ENCODE measurements around the gene ETS2. TPM values are rescaled to one million over a fixed set of nuclear protein-coding genes. Genes with fewer than 3 reads are reported as not detected.

ETS2 gene
- total and polyA plus RNA-seq, 10 of the 15 experiments (the other 5 are each of a cell fraction or from before 2014, with no cell fraction given): 0.52 to 8.6 (median 3.8) TPM

DNA sequence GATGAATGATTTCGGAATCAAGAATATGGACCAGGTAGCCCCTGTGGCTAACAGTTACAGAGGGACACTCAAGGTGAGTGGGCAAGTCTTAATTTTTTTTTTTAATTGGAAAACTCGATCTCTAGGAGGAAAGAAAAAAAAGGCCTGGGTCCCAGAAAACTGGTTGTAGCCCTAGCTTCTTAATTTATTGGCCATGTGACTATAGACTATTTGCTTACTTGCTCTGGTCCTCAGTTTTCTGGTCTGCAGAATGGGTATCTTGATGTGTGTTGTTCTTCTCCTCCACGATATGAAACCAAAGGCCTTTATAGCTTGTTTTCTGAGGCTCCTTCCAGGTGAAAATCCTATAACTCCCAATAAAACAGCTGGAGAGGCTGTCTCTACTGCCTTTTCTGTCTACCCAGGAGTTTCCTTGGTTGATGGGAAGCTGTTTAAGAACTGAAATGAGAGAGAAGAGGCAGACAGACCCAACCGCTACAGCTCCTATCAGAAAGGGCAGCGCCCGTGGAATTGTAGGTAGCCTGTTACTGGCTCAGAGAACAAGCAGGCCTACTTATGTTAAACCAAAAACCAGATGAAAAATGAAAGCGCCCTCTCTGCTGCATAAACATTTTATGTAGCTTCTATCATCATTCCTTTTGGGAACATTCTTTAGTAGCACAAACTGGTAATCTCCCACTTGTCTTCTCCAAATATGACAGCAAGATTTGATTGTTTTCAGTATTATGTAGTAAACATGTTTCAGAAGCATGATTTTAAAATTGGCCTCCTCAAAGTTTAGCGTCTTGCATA is 4.5 kb downstream of the ETS2 start:
- intact Hi-C loops (cut with micrococcal nuclease; ENCODE audit: unreplicated experiment) (no loop called here), in situ Hi-C loops (cut with MboI) (no loop called here)
- FAIRE-seq: no peak
- Histone ChIP-seq H3K27ac (ENCODE audit: control insufficient read depth, insufficient read depth) (no peak overlapping the region), H3K4me1 (ENCODE audit: control insufficient read depth, insufficient read depth, low read length) (peaks cover 2% of the 10 kb centered on the region), H3K79me2 (ENCODE audit: control insufficient read depth, insufficient read depth, low read length) (no peaks in the 10 kb centered on the region), H3K27me3 (replicated peaks in 1 of 2; ENCODE audit: control insufficient read depth in 2 of 2, insufficient read depth in 2 of 2, low read length in 1 of 2) (no peaks in the 10 kb centered on the region), H4K20me1 (ENCODE audit: control insufficient read depth, insufficient read depth) (no peaks in the 10 kb centered on the region), H3K4me2 (ENCODE audit: control insufficient read depth, insufficient read depth) (no peak overlapping the region), H3K36me3 (ENCODE audit: control insufficient read depth in 2 of 2, insufficient read depth in 2 of 2, low read length in 1 of 2) (peaks cover 2 to 11% of the 10 kb centered on the region in 2 experiments; a peak in 3 of 4 replicates), H3K9me3 (replicated peaks; ENCODE audit: control insufficient read depth, insufficient read depth, low read length) (no peaks in the 10 kb centered on the region), H3K9ac (ENCODE audit: control insufficient read depth, insufficient read depth, low read length) (no peak overlapping the region), H3K4me3 (no peak overlapping the region), H2AFZ (ENCODE audit: control insufficient read depth, low read depth, low read length) (no peak overlapping the region)
- SMC1A ChIA-PET (ENCODE audit: uncharacterized antibody, unreplicated experiment): interaction anchor here (1.1 kb wide), 1 partner anchor 22 kb away, joined by 3 read pairs; no protein-coding TSS in a partner anchor
- RAD21 ChIA-PET (ENCODE audit: unreplicated experiment): no interaction called here
- no peak for DNase-seq (ENCODE audit: low read depth, low spot score)
- CTCF ChIA-PET: interaction anchor here (0.7 kb wide), 1 partner anchor 10 kb away, joined by 3 read pairs; no protein-coding TSS in a partner anchor
- POLR2A ChIA-PET: no interaction called here
- TF ChIP-seq ZNF274 (IDR thresholded peaks at IDR 0.05; ENCODE audit: insufficient read depth, insufficient read length) (no peak), NRF1 (conservative IDR thresholded peaks at IDR 0.05; ENCODE audit: low read depth, low read length) (no peak), MYB (IDR thresholded peaks at IDR 0.05; ENCODE audit: borderline replicate concordance, low read depth, low read length) (no peak)
- TF ChIP-seq, protein P1, sequence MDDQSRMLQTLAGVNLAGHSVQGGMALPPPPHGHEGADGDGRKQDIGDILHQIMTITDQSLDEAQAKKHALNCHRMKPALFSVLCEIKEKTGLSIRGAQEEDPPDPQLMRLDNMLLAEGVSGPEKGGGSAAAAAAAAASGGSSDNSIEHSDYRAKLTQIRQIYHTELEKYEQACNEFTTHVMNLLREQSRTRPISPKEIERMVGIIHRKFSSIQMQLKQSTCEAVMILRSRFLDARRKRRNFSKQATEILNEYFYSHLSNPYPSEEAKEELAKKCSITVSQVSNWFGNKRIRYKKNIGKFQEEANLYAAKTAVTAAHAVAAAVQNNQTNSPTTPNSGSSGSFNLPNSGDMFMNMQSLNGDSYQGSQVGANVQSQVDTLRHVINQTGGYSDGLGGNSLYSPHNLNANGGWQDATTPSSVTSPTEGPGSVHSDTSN (IDR thresholded peaks at IDR 0.05; ENCODE audit: insufficient replicate concordance, low read depth, low read length): no peak
- no peak for ATAC-seq
- WGBS (ENCODE audit: insufficient coverage, insufficient replicate concordance, low lambda C conversion rate, missing lambda C conversion rate): 82% methylated on average over 7 of the region's 8 CpGs
- BruUV-seq (replicated peaks): no TSS peak

DNA sequence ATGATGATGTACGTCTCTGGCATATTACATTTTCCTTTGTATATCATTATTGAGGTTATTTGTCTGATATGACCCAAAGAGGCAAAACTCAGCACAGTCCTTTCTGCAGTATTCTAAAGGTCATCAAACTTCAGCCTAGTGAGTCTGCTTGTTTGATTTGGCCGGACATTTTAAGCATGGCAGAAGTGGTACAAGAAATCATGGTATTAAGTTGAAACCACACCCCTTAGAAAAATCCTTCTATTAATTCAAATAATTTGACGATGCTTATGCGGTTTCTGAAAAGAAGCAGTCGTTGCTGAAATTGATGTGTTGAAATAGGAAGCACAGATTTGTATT is 5.1 kb downstream of the ETS2 start:
- H3K9ac ChIP-seq (ENCODE audit: control insufficient read depth, insufficient read depth, low read length): no peak overlapping the region
- peaks cover 2 to 12% of the 10 kb centered on the region in 2 experiments; a peak in 3 of 4 replicates for H3K36me3 ChIP-seq (ENCODE audit: control insufficient read depth in 2 of 2, insufficient read depth in 2 of 2, low read length in 1 of 2)
- no TSS peak for BruUV-seq (replicated peaks)
- no peaks in the 10 kb centered on the region for H4K20me1 ChIP-seq (ENCODE audit: control insufficient read depth, insufficient read depth)
- intact Hi-C loops (cut with micrococcal nuclease; ENCODE audit: unreplicated experiment): no loop called here
- ChIA-PET RAD21 (ENCODE audit: unreplicated experiment) (no interaction called here), CTCF (no interaction called here), SMC1A (ENCODE audit: uncharacterized antibody, unreplicated experiment) (interaction anchor here (1.1 kb wide), 1 partner anchor 21 kb away, joined by 3 read pairs; no protein-coding TSS in a partner anchor), POLR2A (no interaction called here)
- no peak for TF ChIP-seq CEBPB (IDR thresholded peaks at IDR 0.05; ENCODE audit: borderline replicate concordance in 1 of 2, low read depth in 2 of 2, low read length in 2 of 2)
- TF ChIP-seq, protein P2, sequence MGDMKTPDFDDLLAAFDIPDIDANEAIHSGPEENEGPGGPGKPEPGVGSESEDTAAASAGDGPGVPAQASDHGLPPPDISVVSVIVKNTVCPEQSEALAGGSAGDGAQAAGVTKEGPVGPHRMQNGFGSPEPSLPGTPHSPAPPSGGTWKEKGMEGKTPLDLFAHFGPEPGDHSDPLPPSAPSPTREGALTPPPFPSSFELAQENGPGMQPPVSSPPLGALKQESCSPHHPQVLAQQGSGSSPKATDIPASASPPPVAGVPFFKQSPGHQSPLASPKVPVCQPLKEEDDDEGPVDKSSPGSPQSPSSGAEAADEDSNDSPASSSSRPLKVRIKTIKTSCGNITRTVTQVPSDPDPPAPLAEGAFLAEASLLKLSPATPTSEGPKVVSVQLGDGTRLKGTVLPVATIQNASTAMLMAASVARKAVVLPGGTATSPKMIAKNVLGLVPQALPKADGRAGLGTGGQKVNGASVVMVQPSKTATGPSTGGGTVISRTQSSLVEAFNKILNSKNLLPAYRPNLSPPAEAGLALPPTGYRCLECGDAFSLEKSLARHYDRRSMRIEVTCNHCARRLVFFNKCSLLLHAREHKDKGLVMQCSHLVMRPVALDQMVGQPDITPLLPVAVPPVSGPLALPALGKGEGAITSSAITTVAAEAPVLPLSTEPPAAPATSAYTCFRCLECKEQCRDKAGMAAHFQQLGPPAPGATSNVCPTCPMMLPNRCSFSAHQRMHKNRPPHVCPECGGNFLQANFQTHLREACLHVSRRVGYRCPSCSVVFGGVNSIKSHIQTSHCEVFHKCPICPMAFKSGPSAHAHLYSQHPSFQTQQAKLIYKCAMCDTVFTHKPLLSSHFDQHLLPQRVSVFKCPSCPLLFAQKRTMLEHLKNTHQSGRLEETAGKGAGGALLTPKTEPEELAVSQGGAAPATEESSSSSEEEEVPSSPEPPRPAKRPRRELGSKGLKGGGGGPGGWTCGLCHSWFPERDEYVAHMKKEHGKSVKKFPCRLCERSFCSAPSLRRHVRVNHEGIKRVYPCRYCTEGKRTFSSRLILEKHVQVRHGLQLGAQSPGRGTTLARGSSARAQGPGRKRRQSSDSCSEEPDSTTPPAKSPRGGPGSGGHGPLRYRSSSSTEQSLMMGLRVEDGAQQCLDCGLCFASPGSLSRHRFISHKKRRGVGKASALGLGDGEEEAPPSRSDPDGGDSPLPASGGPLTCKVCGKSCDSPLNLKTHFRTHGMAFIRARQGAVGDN (IDR thresholded peaks at IDR 0.05): no peak
- TF ChIP-seq, protein P3, sequence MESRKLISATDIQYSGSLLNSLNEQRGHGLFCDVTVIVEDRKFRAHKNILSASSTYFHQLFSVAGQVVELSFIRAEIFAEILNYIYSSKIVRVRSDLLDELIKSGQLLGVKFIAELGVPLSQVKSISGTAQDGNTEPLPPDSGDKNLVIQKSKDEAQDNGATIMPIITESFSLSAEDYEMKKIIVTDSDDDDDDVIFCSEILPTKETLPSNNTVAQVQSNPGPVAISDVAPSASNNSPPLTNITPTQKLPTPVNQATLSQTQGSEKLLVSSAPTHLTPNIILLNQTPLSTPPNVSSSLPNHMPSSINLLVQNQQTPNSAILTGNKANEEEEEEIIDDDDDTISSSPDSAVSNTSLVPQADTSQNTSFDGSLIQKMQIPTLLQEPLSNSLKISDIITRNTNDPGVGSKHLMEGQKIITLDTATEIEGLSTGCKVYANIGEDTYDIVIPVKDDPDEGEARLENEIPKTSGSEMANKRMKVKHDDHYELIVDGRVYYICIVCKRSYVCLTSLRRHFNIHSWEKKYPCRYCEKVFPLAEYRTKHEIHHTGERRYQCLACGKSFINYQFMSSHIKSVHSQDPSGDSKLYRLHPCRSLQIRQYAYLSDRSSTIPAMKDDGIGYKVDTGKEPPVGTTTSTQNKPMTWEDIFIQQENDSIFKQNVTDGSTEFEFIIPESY (IDR thresholded peaks at IDR 0.05): no peak
- H3K9me3 ChIP-seq (replicated peaks; ENCODE audit: control insufficient read depth, insufficient read depth, low read length): no peaks in the 10 kb centered on the region
- in situ Hi-C loops (cut with MboI): no loop called here
- 79% methylated on average over 5 of the region's 5 CpGs for WGBS (ENCODE audit: insufficient coverage, insufficient replicate concordance, low lambda C conversion rate, missing lambda C conversion rate)
- no peaks in the 10 kb centered on the region for H3K79me2 ChIP-seq (ENCODE audit: control insufficient read depth, insufficient read depth, low read length)
- DNase-seq (ENCODE audit: low read depth, low spot score) (no peak), FAIRE-seq (no peak), ATAC-seq (no peak)
- H3K4me2 ChIP-seq (ENCODE audit: control insufficient read depth, insufficient read depth): no peak overlapping the region
- no peak overlapping the region for H3K4me3 ChIP-seq
- H3K27me3 ChIP-seq (replicated peaks in 1 of 2; ENCODE audit: control insufficient read depth in 2 of 2, insufficient read depth in 2 of 2, low read length in 1 of 2): no peaks in the 10 kb centered on the region
- no peaks in the 10 kb centered on the region; the same call in 1 of the 2 replicates for H3K4me1 ChIP-seq (ENCODE audit: control insufficient read depth, insufficient read depth, low read length)
- H3K27ac ChIP-seq (ENCODE audit: control insufficient read depth, insufficient read depth): no peak overlapping the region
- H2AFZ ChIP-seq (ENCODE audit: control insufficient read depth, low read depth, low read length): no peak overlapping the region
